ENCODE measurements around the gene CCN5.

Gene CCN5

GRCh38 chr20:44770484-44771171 lies 55.5 kb downstream of the CCN5 start:
- peaks cover 4% of the 10 kb centered on the region for H3K27me3 ChIP-seq (ENCODE audit: insufficient read depth, poor library complexity, severe bottlenecking)
- no peak for ATAC-seq (ENCODE audit: low read depth)
- TF ChIP-seq CTCF (IDR thresholded peaks at IDR 0.05; ENCODE audit: poor library complexity, severe bottlenecking) = no peak

GRCh38 chr20:44771172-44771535 lies 56.0 kb downstream of the CCN5 start:
- peaks cover 4% of the 10 kb centered on the region for H3K27me3 ChIP-seq (ENCODE audit: insufficient read depth, poor library complexity, severe bottlenecking)

More at GRCh38 chr20:44770484-44771171, 55.5 kb downstream of the CCN5 start:
- Histone ChIP-seq H3K27ac (ENCODE audit: poor library complexity, severe bottlenecking) (no peak overlapping the region), H3K36me3 (ENCODE audit: low read depth) (no peaks in the 10 kb centered on the region), H3K4me3 (ENCODE audit: severe bottlenecking) (no peak overlapping the region), H3K4me1 (ENCODE audit: insufficient read depth, poor library complexity, severe bottlenecking) (peaks cover 4% of the 10 kb centered on the region), H3K9me3 (ENCODE audit: severe bottlenecking) (no peaks in the 10 kb centered on the region)
- no peak for DNase-seq (ENCODE audit: low spot score)

GRCh38 chr20:44772636-44773035 lies 57.5 kb downstream of the CCN5 start:
- ATAC-seq (ENCODE audit: low read depth) = peak; percentile 71
- Histone ChIP-seq H3K4me3 (ENCODE audit: severe bottlenecking) (no peak overlapping the region), H3K27ac (ENCODE audit: poor library complexity, severe bottlenecking) (no peak overlapping the region), H3K9me3 (ENCODE audit: severe bottlenecking) (no peaks in the 10 kb centered on the region), H3K4me1 (ENCODE audit: insufficient read depth, poor library complexity, severe bottlenecking) (peaks cover 4% of the 10 kb centered on the region), H3K27me3 (ENCODE audit: insufficient read depth, poor library complexity, severe bottlenecking) (peaks cover 8% of the 10 kb centered on the region), H3K36me3 (ENCODE audit: low read depth) (no peaks in the 10 kb centered on the region)
- TF ChIP-seq CTCF (IDR thresholded peaks at IDR 0.05; ENCODE audit: poor library complexity, severe bottlenecking) = no peak
- DNase-seq (ENCODE audit: low spot score) = peak; percentile 75

More at GRCh38 chr20:44771172-44771535, 56.0 kb downstream of the CCN5 start:
- H3K4me3 ChIP-seq (ENCODE audit: severe bottlenecking) = no peak overlapping the region
- H3K27ac ChIP-seq (ENCODE audit: poor library complexity, severe bottlenecking) = no peak overlapping the region
- DNase-seq (ENCODE audit: low spot score) (peak; percentile 76), ATAC-seq (ENCODE audit: low read depth) (no peak)
- H3K4me1 ChIP-seq (ENCODE audit: insufficient read depth, poor library complexity, severe bottlenecking) = peaks cover 4% of the 10 kb centered on the region
- H3K9me3 ChIP-seq (ENCODE audit: severe bottlenecking) = no peaks in the 10 kb centered on the region
- TF ChIP-seq CTCF (IDR thresholded peaks at IDR 0.05; ENCODE audit: poor library complexity, severe bottlenecking) = no peak
- H3K36me3 ChIP-seq (ENCODE audit: low read depth) = no peaks in the 10 kb centered on the region

- Histone ChIP-seq H3K27ac (ENCODE audit: poor library complexity, severe bottlenecking) (no peak overlapping the region), H3K4me1 (ENCODE audit: insufficient read depth, poor library complexity, severe bottlenecking) (peaks cover 4% of the 10 kb centered on the region), H3K36me3 (ENCODE audit: low read depth) (no peaks in the 10 kb centered on the region), H3K9me3 (ENCODE audit: severe bottlenecking) (no peaks in the 10 kb centered on the region), H3K27me3 (ENCODE audit: insufficient read depth, poor library complexity, severe bottlenecking) (peaks cover 8% of the 10 kb centered on the region), H3K4me3 (ENCODE audit: severe bottlenecking) (no peak overlapping the region)
- no peak for TF ChIP-seq CTCF (IDR thresholded peaks at IDR 0.05; ENCODE audit: poor library complexity, severe bottlenecking)
- ATAC-seq (ENCODE audit: low read depth) = peak; percentile 5; the same call in 2 of the 3 replicates
- peak; percentile 78 for DNase-seq (ENCODE audit: low spot score)
Measured at GRCh38 chr20:44773070-44773829, 58.1 kb downstream of the CCN5 start.

All from RWPE2 (cell line).